Liver (tissue), 5 donors: ENCODE measurements around the gene TMPRSS11A. TPM values are rescaled to one million over a fixed set of nuclear protein-coding genes. Genes with fewer than 3 reads are reported as not detected.

Experiments used
- polyA plus RNA-seq, 2 donors: library from polyadenylated mRNA; stranded (reverse) in 1 of 2; unstranded in 1 of 2; fragments of 200-250 nt in 1 of 2; fragments of >200 nt in 1 of 2; fragmentation: Nextera tagmentation in 1 of 2; extraction: Ambion mirVana in 1 of 2; gene quantifications; one replicate each; pipeline versions ENCODE4 v1.2.1 to v1.2.3, GENCODE V29; 2013 to 2015
- small RNA-seq: library from RNA; depleted of rRNA; stranded (forward); fragments of <200 nt; gene quantifications from one replicate; pipeline ENCODE3, GENCODE V24; 2014
- total RNA-seq, 2 donors: library from RNA; depleted of rRNA; stranded (reverse); fragments of >200 nt; gene quantifications; one replicate each; pipeline ENCODE4 v1.2.3, GENCODE V29; 2014
- donor health status: healthy.
- donor health status: healthy.
- donor health status: healthy.

The TMPRSS11A gene
- total and polyA plus RNA-seq, 4 donors = 0.01 TPM; not detected in 3

Small RNA genes within 50 kb of the gene (small RNA-seq; reads per million reads assigned to genes)
- not detected for gene RNU6-95P

Other genes starting within 250 kb of the TMPRSS11A start
- not detected for gene GNRHR, start 209.1 kb downstream of the TMPRSS11A start, total RNA-seq
- under 1 TPM in 1 of 2 donors, not detected in 1; 0.15 TPM for gene GNRHR, start 209.1 kb downstream of the TMPRSS11A start, polyA plus RNA-seq
- not detected for gene TMPRSS11D, start 79.5 kb downstream of the TMPRSS11A start, total RNA-seq
- gene TMPRSS11D, start 79.5 kb downstream of the TMPRSS11A start, polyA plus RNA-seq = under 1 TPM in 1 of 2 donors, not detected in 1; 0.03 TPM
- gene TMPRSS11F, start 166.4 kb upstream of the TMPRSS11A start, total RNA-seq = not detected
- not detected for gene TMPRSS11F, start 166.4 kb upstream of the TMPRSS11A start, polyA plus RNA-seq